Left ventricle myocardium inferior (tissue), 1 donor: ENCODE measurements around the gene IFT43. TPM values are rescaled to one million over a fixed set of nuclear protein-coding genes. Genes with fewer than 3 reads are reported as not detected.
A peak's percentile ranks its signal among the peaks of the same experiment; 100 is the strongest.

Experiments
- DNase-seq: peaks from one replicate; pipeline ENCODE4 v3.0.0-alpha.2; 2020
- H3K27ac ChIP-seq: fragments of 200-600 bp; replicated peaks from 2 replicates; pipeline ENCODE4 v1.8.0; 2021
- H3K27me3 ChIP-seq: fragments of 200-600 bp; 2 replicates; pipeline ENCODE4 v1.8.0; 2021; ENCODE audit warnings: low read depth
- H3K36me3 ChIP-seq: fragments of 200-600 bp; 2 replicates; pipeline ENCODE4 v1.8.0; 2021
- H3K4me1 ChIP-seq: fragments of 200-600 bp; 2 replicates; pipeline ENCODE4 v1.8.0; 2021
- H3K4me3 ChIP-seq: fragments of 200-600 bp; 2 replicates; pipeline ENCODE4 v1.8.0; 2021; ENCODE audit warnings: mild to moderate bottlenecking, moderate library complexity
- H3K9me3 ChIP-seq: fragments of 200-600 bp; replicated peaks from 2 replicates; pipeline ENCODE4 v1.8.0; 2021
- CTCF ChIP-seq: fragments of 200-600 bp; IDR thresholded peaks from 2 replicates; pipeline ENCODE4 v1.8.0; 2021; ENCODE audit warnings: antibody characterized with exemption, mild to moderate bottlenecking, borderline replicate concordance
- intact Hi-C: fragments of 100-400 bp; cut with micrococcal nuclease; formaldehyde crosslinking; loops from one replicate; pipeline ENCODE4 v1.11.0; 2022
- total RNA-seq: library from RNA; stranded (reverse); fragmentation: NEBNext Ultra II Directional; extraction: Animal tissue kit (Norgen Biotek cat#: 25700); gene quantifications from one replicate; pipeline ENCODE4 v1.2.1, GENCODE V29; 2021
- donor health status: DM: no; HTN: yes; CAD: no; lungs with severe emphysema.

Gene IFT43
- total RNA-seq, 1 donor from 2014 or later, result 29.8 TPM

GRCh38 chr14:75976826-75977581 lies 8.6 kb upstream of the IFT43 start:
- no peaks in the 10 kb centered on the region for H3K36me3 ChIP-seq
- peak overlapping the region; percentile 87 for H3K4me3 ChIP-seq
- H3K27ac ChIP-seq, result no peak overlapping the region
- no peak for DNase-seq
- no peaks in the 10 kb centered on the region for H3K9me3 ChIP-seq
- TF ChIP-seq CTCF, result no peak
- peaks cover 53% of the 10 kb centered on the region for H3K4me1 ChIP-seq
- no peaks in the 10 kb centered on the region for H3K27me3 ChIP-seq
- intact Hi-C loops, result no loop called here

GRCh38 chr14:75977582-75977943 lies 8.0 kb upstream of the IFT43 start:
- intact Hi-C loops, result no loop called here
- peaks cover 56% of the 10 kb centered on the region for H3K4me1 ChIP-seq
- H3K9me3 ChIP-seq, result no peaks in the 10 kb centered on the region
- H3K36me3 ChIP-seq, result no peaks in the 10 kb centered on the region
- no peak overlapping the region for H3K27ac ChIP-seq
- no peaks in the 10 kb centered on the region for H3K27me3 ChIP-seq
- no peak for TF ChIP-seq CTCF
- H3K4me3 ChIP-seq, result peak overlapping the region; percentile 87
- no peak for DNase-seq

GRCh38 chr14:75978249-75978731 lies 7.3 kb upstream of the IFT43 start:
- Histone ChIP-seq H3K27ac (peak overlapping the region; percentile 95), H3K36me3 (no peaks in the 10 kb centered on the region), H3K27me3 (no peaks in the 10 kb centered on the region), H3K4me1 (peaks cover 55% of the 10 kb centered on the region), H3K9me3 (no peaks in the 10 kb centered on the region), H3K4me3 (peak overlapping the region; percentile 87)
- TF ChIP-seq CTCF, result no peak
- DNase-seq, result no peak
- intact Hi-C loops, result no loop called here

DNA sequence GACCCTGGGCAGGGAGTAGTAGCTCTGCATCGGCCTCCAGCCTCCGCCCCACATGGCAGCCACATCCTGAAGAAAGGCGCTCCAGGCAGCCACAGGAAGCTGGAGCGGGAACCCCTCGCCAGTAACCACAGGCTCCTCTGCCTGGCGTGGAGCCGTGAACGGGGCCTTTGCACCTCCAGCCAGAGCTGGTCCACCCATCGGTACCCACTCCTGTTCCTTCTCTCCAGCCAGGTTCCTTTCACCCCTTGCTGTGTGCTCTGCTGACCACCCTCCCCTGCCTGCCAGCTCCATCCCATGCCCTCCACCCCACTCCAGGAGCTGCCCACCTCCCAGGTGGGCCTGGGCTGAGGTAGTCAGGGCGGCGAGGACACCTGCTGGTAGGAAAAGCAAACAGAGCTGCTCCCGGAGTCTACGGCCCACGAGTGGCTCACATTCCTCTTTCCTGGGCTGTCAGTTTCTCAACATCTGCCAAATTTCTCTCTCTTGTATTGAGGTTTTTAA lies 6.4 kb upstream of the IFT43 start:
- intact Hi-C loops, result no loop called here
- H3K4me3 ChIP-seq, result peak overlapping the region; percentile 87
- no peaks in the 10 kb centered on the region for H3K9me3 ChIP-seq
- peak overlapping the region; percentile 95 for H3K27ac ChIP-seq
- H3K36me3 ChIP-seq, result no peaks in the 10 kb centered on the region
- peak; percentile 63 for TF ChIP-seq CTCF
- H3K4me1 ChIP-seq, result peaks cover 52% of the 10 kb centered on the region
- DNase-seq, result no peak
- H3K27me3 ChIP-seq, result no peaks in the 10 kb centered on the region

DNA sequence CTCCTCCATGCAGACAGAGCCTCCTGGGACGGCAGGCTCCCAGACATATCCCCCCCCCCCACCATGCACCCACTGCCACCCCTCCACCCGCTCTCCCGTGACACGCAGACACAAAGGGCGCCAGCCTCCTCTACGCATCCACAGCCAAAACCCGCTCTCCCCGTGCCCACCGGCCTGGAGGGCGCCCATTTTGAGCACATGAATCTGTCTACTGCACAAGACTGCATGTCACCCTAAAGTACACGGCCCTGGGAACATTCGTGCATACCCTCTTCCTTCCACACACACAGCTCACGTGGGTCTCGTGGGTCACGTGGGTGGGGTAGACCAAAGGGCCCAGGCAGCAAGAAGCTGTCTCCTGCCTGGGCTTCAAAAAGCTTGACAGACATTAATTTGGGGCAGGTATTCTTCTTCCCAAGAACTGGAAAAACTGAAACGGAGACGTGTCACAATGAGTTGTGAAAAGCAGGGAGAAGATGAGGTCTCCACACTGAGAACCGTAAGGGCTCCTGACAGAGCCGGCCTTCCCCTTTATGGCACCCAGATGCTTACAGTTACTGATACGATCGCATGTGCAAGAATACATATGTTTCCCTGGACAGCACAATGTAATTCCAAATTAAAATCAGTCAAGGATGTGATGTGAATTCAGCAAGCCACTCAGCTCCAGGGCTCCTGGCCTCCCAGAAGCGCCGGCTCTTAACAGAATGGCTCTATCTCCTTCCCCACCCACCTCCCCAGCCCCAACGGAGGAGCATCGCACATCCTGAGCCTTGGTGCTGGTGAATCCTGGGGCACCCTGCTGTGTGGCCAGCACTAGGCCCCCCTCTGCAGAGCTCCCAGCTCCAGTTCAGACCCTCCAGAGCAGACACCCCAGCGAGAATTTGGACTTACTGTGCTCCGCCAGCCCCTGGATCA lies 5.7 kb upstream of the IFT43 start:
- H3K9me3 ChIP-seq, result no peaks in the 10 kb centered on the region
- DNase-seq, result no peak
- no peaks in the 10 kb centered on the region for H3K27me3 ChIP-seq
- H3K27ac ChIP-seq, result peak overlapping the region; percentile 95
- no peaks in the 10 kb centered on the region for H3K36me3 ChIP-seq
- H3K4me3 ChIP-seq, result peak overlapping the region; percentile 87
- peaks cover 58% of the 10 kb centered on the region for H3K4me1 ChIP-seq
- TF ChIP-seq CTCF, result no peak
- intact Hi-C loops, result loop anchor here (5.0 to 10.0 kb wide), 2 partner anchors 73 to 265 kb away; no protein-coding TSS in a partner anchor
